WERI-Rb-1 (cell line): ENCODE data around the gene C5.

ENCODE experiments used
- DNase-seq: peaks from one replicate; pipeline ENCODE4 v3.0.0-alpha.2; 2020
- H3K27ac ChIP-seq: fragments of 250-450 bp; sonication (Bioruptor Pico); 2 replicates; pipeline ENCODE4 v1.5.1; 2020; ENCODE audit warnings: mild to moderate bottlenecking, moderate library complexity
- H3K27me3 ChIP-seq: fragments of 250-450 bp; sonication (Bioruptor Pico); 2 replicates; pipeline ENCODE4 v1.5.1; 2021; ENCODE audit warnings: mild to moderate bottlenecking, low read depth, moderate library complexity; ENCODE audit not compliant: insufficient read depth, severe bottlenecking
- H3K36me3 ChIP-seq: fragments of 250-450 bp; sonication (Bioruptor Pico); 2 replicates; pipeline ENCODE4 v1.5.1; 2020; ENCODE audit warnings: mild to moderate bottlenecking, moderate library complexity
- H3K4me3 ChIP-seq: 2 replicates; pipeline ENCODE4 v1.5.1; 2011; ENCODE audit warnings: low read depth, mild to moderate bottlenecking, control low read depth, low read length
- H3K9me3 ChIP-seq: fragments of 250-450 bp; sonication (Bioruptor Pico); 2 replicates; pipeline ENCODE4 v1.5.1; 2021; ENCODE audit warnings: mild to moderate bottlenecking, moderate library complexity; ENCODE audit not compliant: severe bottlenecking
- TF ChIP-seq, protein P1 (sequence below): IDR thresholded peaks from 2 replicates; pipeline ENCODE4 v1.5.1; 2011; ENCODE audit warnings: low read depth, mild to moderate bottlenecking, control low read depth, inconsistent platforms, low read length

C5 gene

DNA sequence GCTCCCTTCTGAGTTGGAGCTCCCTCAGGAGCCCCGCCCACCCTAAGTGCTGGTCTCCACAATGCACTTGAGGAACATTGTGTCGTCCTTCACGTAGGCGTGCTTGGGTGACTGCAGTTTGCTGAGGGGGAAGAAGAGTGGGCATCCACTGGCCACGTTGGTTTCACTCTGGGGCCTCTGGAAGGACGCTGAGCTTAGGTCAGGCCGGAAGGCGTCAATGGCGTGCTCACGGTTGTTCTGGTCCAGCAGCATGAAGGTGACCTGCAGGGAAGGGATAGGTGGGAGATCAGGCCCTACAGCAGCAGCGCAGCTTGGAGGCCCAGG, 145.1 kb downstream of the C5 start:
- TF ChIP-seq, protein P1, sequence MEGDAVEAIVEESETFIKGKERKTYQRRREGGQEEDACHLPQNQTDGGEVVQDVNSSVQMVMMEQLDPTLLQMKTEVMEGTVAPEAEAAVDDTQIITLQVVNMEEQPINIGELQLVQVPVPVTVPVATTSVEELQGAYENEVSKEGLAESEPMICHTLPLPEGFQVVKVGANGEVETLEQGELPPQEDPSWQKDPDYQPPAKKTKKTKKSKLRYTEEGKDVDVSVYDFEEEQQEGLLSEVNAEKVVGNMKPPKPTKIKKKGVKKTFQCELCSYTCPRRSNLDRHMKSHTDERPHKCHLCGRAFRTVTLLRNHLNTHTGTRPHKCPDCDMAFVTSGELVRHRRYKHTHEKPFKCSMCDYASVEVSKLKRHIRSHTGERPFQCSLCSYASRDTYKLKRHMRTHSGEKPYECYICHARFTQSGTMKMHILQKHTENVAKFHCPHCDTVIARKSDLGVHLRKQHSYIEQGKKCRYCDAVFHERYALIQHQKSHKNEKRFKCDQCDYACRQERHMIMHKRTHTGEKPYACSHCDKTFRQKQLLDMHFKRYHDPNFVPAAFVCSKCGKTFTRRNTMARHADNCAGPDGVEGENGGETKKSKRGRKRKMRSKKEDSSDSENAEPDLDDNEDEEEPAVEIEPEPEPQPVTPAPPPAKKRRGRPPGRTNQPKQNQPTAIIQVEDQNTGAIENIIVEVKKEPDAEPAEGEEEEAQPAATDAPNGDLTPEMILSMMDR: no peak
- H3K27me3 ChIP-seq: no peaks in the 10 kb centered on the region
- DNase-seq: no peak
- no peaks in the 10 kb centered on the region for H3K9me3 ChIP-seq
- no peak overlapping the region for H3K27ac ChIP-seq
- no peak overlapping the region for H3K4me3 ChIP-seq
- no peaks in the 10 kb centered on the region for H3K36me3 ChIP-seq

DNA sequence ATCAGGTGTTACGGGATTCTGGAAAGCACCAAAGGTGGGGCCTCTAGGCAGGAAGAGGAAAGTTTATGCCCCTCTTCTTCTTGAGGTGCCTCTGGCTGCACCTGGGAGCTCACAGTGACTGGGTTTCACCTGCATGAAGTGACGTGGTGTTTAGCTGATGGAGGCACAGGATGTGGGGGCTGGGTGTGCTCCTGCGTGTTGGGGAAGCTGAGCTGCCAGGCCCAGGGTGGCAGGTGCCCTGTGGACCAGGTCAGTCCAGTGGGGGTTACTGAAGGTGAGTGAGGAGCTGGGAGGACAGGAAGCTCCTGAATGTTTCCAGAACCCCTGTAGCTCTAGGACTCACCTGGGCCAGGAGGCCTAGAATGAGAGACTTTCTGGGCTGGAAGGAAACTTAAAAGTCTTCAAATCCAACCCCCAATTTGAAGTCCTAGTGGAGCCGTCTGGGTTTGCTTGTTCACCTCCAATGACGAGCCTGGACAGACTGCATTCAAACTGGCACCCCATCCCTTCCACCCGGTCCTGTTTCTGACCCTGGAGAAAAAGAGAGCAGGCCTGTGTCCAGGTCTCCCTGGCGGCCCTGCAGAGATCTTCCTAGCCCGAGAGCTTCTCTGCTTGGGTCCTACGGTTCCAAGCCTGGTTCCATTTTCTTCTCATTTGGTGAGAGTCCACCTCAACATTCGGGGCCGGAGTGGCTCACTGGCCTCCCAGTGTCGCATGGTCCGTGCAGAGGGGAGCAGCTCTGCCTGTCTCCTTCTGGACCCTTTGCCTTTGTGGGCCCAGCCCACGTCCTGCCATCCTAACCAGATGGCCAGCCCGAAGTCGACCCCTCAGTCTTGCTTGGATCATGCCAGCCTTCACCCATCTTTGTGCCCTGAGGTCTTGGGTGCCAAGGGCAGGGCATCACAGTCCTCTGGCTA, 145.8 kb downstream of the C5 start:
- H3K27me3 ChIP-seq: no peaks in the 10 kb centered on the region
- TF ChIP-seq, protein P1: no peak
- no peak overlapping the region for H3K27ac ChIP-seq
- H3K36me3 ChIP-seq: no peaks in the 10 kb centered on the region
- no peak overlapping the region for H3K4me3 ChIP-seq
- DNase-seq: no peak
- no peaks in the 10 kb centered on the region for H3K9me3 ChIP-seq

DNA sequence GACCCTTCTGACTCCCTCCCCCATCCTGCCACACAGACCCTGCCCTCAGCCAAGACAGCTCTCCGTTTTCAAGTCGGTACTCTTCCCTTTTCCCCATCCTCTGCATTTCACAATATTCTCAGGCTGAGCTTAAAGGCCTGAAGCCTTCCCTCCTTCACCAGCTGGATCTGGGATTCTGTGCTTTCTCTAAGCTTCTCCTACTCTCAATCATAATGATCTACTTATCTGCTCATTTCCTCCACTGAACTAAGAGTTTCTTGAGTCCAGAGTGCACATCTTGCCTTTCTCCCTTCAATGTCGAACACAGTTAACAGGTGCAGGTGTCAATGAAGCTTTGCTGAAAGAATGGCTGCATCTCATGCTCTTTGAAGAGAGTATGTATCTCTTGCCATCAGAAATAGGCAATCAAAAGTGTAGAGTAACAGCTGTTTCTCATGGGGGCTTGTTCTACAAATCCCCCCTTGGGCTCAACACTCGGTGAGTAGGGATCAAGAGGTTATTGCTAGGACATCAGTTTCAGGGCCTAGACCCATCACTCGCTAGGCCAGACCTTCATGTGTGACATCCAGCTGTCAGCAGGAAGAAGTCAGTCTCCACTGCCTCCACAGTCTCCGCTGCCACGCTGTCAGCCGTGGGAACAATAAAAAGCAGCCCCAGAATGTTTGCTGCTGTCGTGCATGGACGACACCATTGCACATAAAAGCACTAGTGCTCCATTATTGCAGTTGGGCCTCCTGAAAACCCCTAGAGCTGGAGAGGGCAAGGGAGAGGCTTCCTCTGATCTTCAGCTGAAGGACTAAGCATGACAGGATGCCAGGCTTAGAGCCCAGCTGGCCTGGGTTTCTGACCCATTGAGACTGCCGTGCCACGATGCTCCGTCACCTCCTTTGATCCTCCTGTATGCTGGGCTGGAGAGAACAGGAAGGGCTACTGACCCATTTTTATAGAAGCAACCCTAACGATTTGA, 147.2 kb downstream of the C5 start:
- H3K27me3 ChIP-seq: no peaks in the 10 kb centered on the region
- H3K36me3 ChIP-seq: no peaks in the 10 kb centered on the region
- no peaks in the 10 kb centered on the region for H3K9me3 ChIP-seq
- H3K4me3 ChIP-seq: no peak overlapping the region
- peak overlapping the region; percentile 30 for H3K27ac ChIP-seq
- peak; percentile 41 for DNase-seq
- TF ChIP-seq, protein P1: no peak
